A549 (cell line): ENCODE results near the gene RND2. TPM values are rescaled to one million over a fixed set of nuclear protein-coding genes. Genes with fewer than 3 reads are reported as not detected.
A peak's percentile ranks its signal among the peaks of the same experiment; 100 is the strongest.

Source experiments
- ATAC-seq, 2 experiments: fragments of 200-7000 bp in 1 of 2; fragments of >200 bp in 1 of 2; cut with Nextera tagmentation in 1 of 2; cut with Tn5 transposase in 1 of 2; 3 replicates each; pipeline versions ENCODE4 v1.8.0 to v1.9.1; 2018 to 2020; ENCODE audit warnings: mild to moderate bottlenecking in 1 of 2, moderate library complexity in 1 of 2
- CTCF ChIA-PET: fragments of 300-600 bp; sonication (Branson Sonifier 250); formaldehyde crosslinking; extraction: SDS; loops from one replicate; lab custom pipeline; 2021; ENCODE audit warnings: antibody characterized with exemption, inconsistent platforms; lab: Yijun Ruan, JAX
- POLR2A ChIA-PET: fragments of 350-600 bp; formaldehyde crosslinking; extraction: SDS; loops from one replicate; lab custom pipeline; 2021; ENCODE audit warnings: antibody characterized with exemption, inconsistent platforms; lab: Yijun Ruan, JAX
- DNase-seq, 2 experiments: peaks; one replicate each; pipeline versions ENCODE4 v3.0.0 to v3.0.0-alpha.2; 2011 to 2016; ENCODE audit warnings: low read depth in 1 of 2, low spot score in 1 of 2
- FAIRE-seq: peaks from 2 replicates; lab custom pipeline; 2011; peaks lifted over from hg19 to GRCh38; lab: Jason Lieb, UNC
- H3K27ac ChIP-seq, 2 experiments: fragments of >200 bp; sonication (Bioruptor Twin); formaldehyde crosslinking; 3 replicates each; pipeline ENCODE4 v1.5.1; 2016 to 2017
- H3K4me1 ChIP-seq: fragments of >200 bp; sonication (Bioruptor Twin); formaldehyde crosslinking; 3 replicates; pipeline ENCODE4 v1.6.1; 2016
- H3K4me2 ChIP-seq: fragments of >200 bp; sonication (Bioruptor Twin); formaldehyde crosslinking; 3 replicates; pipeline ENCODE4 v1.6.1; 2016
- H3K4me3 ChIP-seq: fragments of >200 bp; sonication (Bioruptor Twin); formaldehyde crosslinking; 3 replicates; pipeline ENCODE4 v1.5.1; 2016
- H3K9me3 ChIP-seq: fragments of >200 bp; sonication (Bioruptor Twin); formaldehyde crosslinking; 3 replicates; pipeline ENCODE4 v1.6.1; 2016
- BHLHE40 ChIP-seq: IDR thresholded peaks from 2 replicates; pipeline ENCODE4 v1.6.1; 2012; ENCODE audit warnings: low read depth, low read length, inconsistent platforms
- CBX2 ChIP-seq: fragments of 200-600 bp; sonication (generic); IDR thresholded peaks from 2 replicates; pipeline ENCODE4 v1.6.1; 2016; ENCODE audit warnings: low read depth, mild to moderate bottlenecking, borderline replicate concordance
- CEBPB ChIP-seq, 2 experiments: fragments of >200 bp in 1 of 2; sonication (Bioruptor Twin) in 1 of 2; formaldehyde crosslinking in 1 of 2; IDR thresholded peaks; 2 replicates each; pipeline ENCODE4 v1.6.1; 2012 to 2016
- CHD4 ChIP-seq: fragments of 200-600 bp; sonication (generic); IDR thresholded peaks from 2 replicates; pipeline ENCODE4 v1.6.1; 2016; ENCODE audit warnings: antibody characterized with exemption, mild to moderate bottlenecking, borderline replicate concordance
- FOSL2 ChIP-seq, 2 experiments: fragments of 450-650 bp in 1 of 2; fragments of >200 bp in 1 of 2; sonication (Bioruptor Twin) in 1 of 2; formaldehyde crosslinking; IDR thresholded peaks; 2 replicates each; pipeline versions ENCODE4 v1.5.0 to v1.6.1; 2016 to 2020; ENCODE audit warnings: mild to moderate bottlenecking in 1 of 2, moderate library complexity in 1 of 2
- HDAC2 ChIP-seq: fragments of 200-600 bp; sonication (generic); IDR thresholded peaks from 2 replicates; pipeline ENCODE4 v1.6.1; 2016
- HES2 ChIP-seq: fragments of >200 bp; sonication (Bioruptor Twin); formaldehyde crosslinking; IDR thresholded peaks from 2 replicates; pipeline ENCODE4 v1.6.1; 2016
- JUNB ChIP-seq: fragments of >200 bp; sonication (Bioruptor Twin); formaldehyde crosslinking; IDR thresholded peaks from 2 replicates; pipeline ENCODE4 v1.6.1; 2016
- KDM1A ChIP-seq: fragments of 200-600 bp; sonication (generic); IDR thresholded peaks from 2 replicates; pipeline ENCODE4 v1.6.1; 2016; ENCODE audit warnings: low read depth, mild to moderate bottlenecking
- NFE2L2 ChIP-seq: fragments of 150-350 bp; conservative IDR thresholded peaks from 2 replicates; pipeline ENCODE4 v1.6.1; 2014; ENCODE audit warnings: low read length
- NPAS2 ChIP-seq: fragments of 250-450 bp; sonication (Bioruptor Pico); IDR thresholded peaks from 2 replicates; pipeline ENCODE4 v1.8.0; 2022; ENCODE audit warnings: mild to moderate bottlenecking, moderate library complexity, borderline replicate concordance
- NR3C1 ChIP-seq: fragments of >200 bp; sonication (Bioruptor Twin); formaldehyde crosslinking; IDR thresholded peaks from 3 replicates; pipeline ENCODE4 v1.6.1; 2017
- POLR2A ChIP-seq: IDR thresholded peaks from 2 replicates; pipeline ENCODE4 v1.6.1; 2012; ENCODE audit warnings: mild to moderate bottlenecking, low read length
- RCOR1 ChIP-seq: fragments of 150-350 bp; IDR thresholded peaks from 2 replicates; pipeline ENCODE4 v1.6.1; 2014; ENCODE audit warnings: antibody characterized with exemption, low read length, low read depth
- TP53 ChIP-seq: fragments of 250-450 bp; sonication (Bioruptor Pico); IDR thresholded peaks from 2 replicates; pipeline ENCODE4 v1.5.0; 2021; ENCODE audit warnings: mild to moderate bottlenecking, moderate library complexity
- USF2 ChIP-seq: fragments of 450-650 bp; IDR thresholded peaks from 2 replicates; pipeline ENCODE4 v1.6.1; 2014; ENCODE audit warnings: antibody characterized with exemption
- ZFP36 ChIP-seq: fragments of 450-650 bp; IDR thresholded peaks from 2 replicates; pipeline ENCODE4 v1.6.1; 2014; ENCODE audit warnings: borderline replicate concordance; ENCODE audit not compliant: partially characterized antibody
- ZNF302 ChIP-seq: fragments of 250-450 bp; sonication (Bioruptor Pico); IDR thresholded peaks from 2 replicates; pipeline ENCODE4 v1.9.0; 2021; ENCODE audit warnings: inconsistent platforms, mild to moderate bottlenecking, moderate library complexity
- ZSCAN20 ChIP-seq: fragments of 250-450 bp; sonication (Bioruptor Pico); IDR thresholded peaks from 2 replicates; pipeline ENCODE4 v1.8.0; 2022; ENCODE audit warnings: mild to moderate bottlenecking, moderate library complexity
- WGBS: methylation state at CpG from one replicate; pipeline ENCODE4 v1.1.6; 2017; ENCODE audit errors: missing lambda C conversion rate; 5-methylcytosine and 5-hydroxymethylcytosine counted together
- polyA plus RNA-seq, 4 experiments: library from polyadenylated mRNA; depleted of rRNA in 3 of 4; stranded (reverse); fragments of >200 nt; fragmentation: RNase III in 1 of 4; extraction: RNeasy Plus Mini Kit Qiagen cat#74134 plus additional on column Dnase treatment in 1 of 4; gene quantifications; 2 replicates in 3 of 4; 3 replicates in 1 of 4; pipeline ENCODE4 v1.2.3, GENCODE V29; 2011 to 2017

The RND2 gene
- polyA plus RNA-seq, 2 of the 4 experiments (the other 2 are of a cell fraction) = 0.19 to 0.28 TPM

- Histone ChIP-seq H3K27ac (no peak overlapping the region), H3K9me3 (no peaks in the 10 kb centered on the region), H3K4me3 (no peak overlapping the region), H3K4me2 (no peak overlapping the region), H3K4me1 (no peaks in the 10 kb centered on the region)
- ChIA-PET CTCF (interaction anchor here (0.6 to 2.6 kb wide), 5 partner anchors 13 to 150 kb away, joined by 3 to 11 read pairs (median 3); no protein-coding TSS in a partner anchor), POLR2A (no interaction called here)
- FAIRE-seq = no peak
- no peak for TF ChIP-seq ZNF302
- TF ChIP-seq CBX2 = no peak
- no peak for TF ChIP-seq JUNB
- TF ChIP-seq HDAC2 = no peak
- TF ChIP-seq BHLHE40 = no peak
- no peak for TF ChIP-seq FOSL2 (IDR thresholded peaks at IDR 0.05)
- no peak for TF ChIP-seq FOSL2 (CRISPR knock-in tag; IDR thresholded peaks at IDR 0.05)
- no peak for TF ChIP-seq RCOR1
- TF ChIP-seq KDM1A = no peak
- no peak for TF ChIP-seq ZFP36
- TF ChIP-seq CHD4 = no peak
- TF ChIP-seq TP53 = no peak
- TF ChIP-seq HES2 = no peak
- no peak for TF ChIP-seq POLR2A
- no peak for TF ChIP-seq NR3C1
- TF ChIP-seq ZSCAN20 (CRISPR knock-in tag) = no peak
- DNase-seq = no peak
- no peak for ATAC-seq
- WGBS = 93% methylated on average over 7 of the region's 7 CpGs
Observed at GRCh38 chr17:43056051-43056450, 31.0 kb downstream of the RND2 start.

- POLR2A ChIA-PET = no interaction called here
- no peak for ATAC-seq
- H3K9me3 ChIP-seq = no peaks in the 10 kb centered on the region
- H3K4me1 ChIP-seq = no peaks in the 10 kb centered on the region
- H3K4me2 ChIP-seq = no peak overlapping the region
- TF ChIP-seq NFE2L2 (no peak), NPAS2 (CRISPR knock-in tag) (no peak), FOSL2 (IDR thresholded peaks at IDR 0.05) (no peak), FOSL2 (CRISPR knock-in tag; IDR thresholded peaks at IDR 0.05) (no peak), USF2 (no peak)
- TF ChIP-seq, all 56 proteins: peak for 0
- CTCF ChIA-PET = interaction anchor here (0.6 kb wide), 1 partner anchor 34 kb away, joined by 3 read pairs; no protein-coding TSS in a partner anchor
- no peak for DNase-seq
- WGBS = 90% methylated on average over 10 of the region's 10 CpGs
- Histone ChIP-seq H3K27ac (no peak overlapping the region), H3K4me3 (no peak overlapping the region)
- no peak for FAIRE-seq
Observed at GRCh38 chr17:43062984-43063638, 38.1 kb downstream of the RND2 start.

- Histone ChIP-seq H3K4me1 (peaks cover 9% of the 10 kb centered on the region; the same call in 1 of the 3 replicates), H3K27ac (peak overlapping the region in 1 of 2 experiments; percentile 34; a peak in 3 of 6 replicates), H3K9me3 (no peaks in the 10 kb centered on the region), H3K4me2 (no peak overlapping the region; the same call in 2 of the 3 replicates), H3K4me3 (no peak overlapping the region)
- ChIA-PET CTCF (interaction anchor here (0.7 to 1.2 kb wide), 5 partner anchors 12 to 93 kb away, joined by 3 read pairs; partner anchors contain the start of gene RPL27), POLR2A (no interaction called here)
- WGBS = 93% methylated on average over 6 of the region's 6 CpGs
- DNase-seq (peak in 1 of 2 experiments; percentile 22), FAIRE-seq (peak; percentile 39), ATAC-seq (peak; percentile 50 to 52; a peak in 3 of 6 replicates)
- TF ChIP-seq CEBPB (IDR thresholded peaks at IDR 0.05) = peak; percentile 75 to 83
- TF ChIP-seq NPAS2 (CRISPR knock-in tag) = no peak
Observed at GRCh38 chr17:43068570-43069367, 43.7 kb downstream of the RND2 start.
